NCI-H446 treated with DMSO at 0.1 percent for 48 hours (cell line): Measurements from ENCODE around the gene TSPAN32.
"Not testable (repeated sequence)": the region's sequence is repeated elsewhere in the genome, so short reads cannot be mapped to it uniquely, and the experiment has no call there.

Experiments
- DNase-seq: peaks from one replicate; lab custom pipeline; 2025; lab: John Stamatoyannopoulos, UW

TSPAN32 gene

GRCh38 chr11:2342981-2343380 is 41.2 kb downstream of the TSPAN32 start:
- no peak for DNase-seq

GRCh38 chr11:2343502-2343901 is 41.7 kb downstream of the TSPAN32 start:
- no peak for DNase-seq

GRCh38 chr11:2345050-2345449 is 43.2 kb downstream of the TSPAN32 start:
- DNase-seq = no peak

- DNase-seq = no peak
Observed at GRCh38 chr11:2346014-2346413, 44.2 kb downstream of the TSPAN32 start.

- DNase-seq = no peak
Observed at GRCh38 chr11:2346586-2347307, 44.9 kb downstream of the TSPAN32 start.

GRCh38 chr11:2347308-2347830 is 45.6 kb downstream of the TSPAN32 start:
- DNase-seq = no peak

- DNase-seq = no peak
Observed at GRCh38 chr11:2348986-2349385, 47.2 kb downstream of the TSPAN32 start.

GRCh38 chr11:2351701-2352100 is 49.9 kb downstream of the TSPAN32 start:
- DNase-seq = no peak

GRCh38 chr11:2352420-2352819 is 50.6 kb downstream of the TSPAN32 start:
- DNase-seq = no peak

- no peak for DNase-seq
Observed at GRCh38 chr11:2355000-2355644, 53.3 kb downstream of the TSPAN32 start.

GRCh38 chr11:2357246-2357645 is 55.4 kb downstream of the TSPAN32 start:
- no peak for DNase-seq

GRCh38 chr11:2357651-2358050 is 55.8 kb downstream of the TSPAN32 start:
- DNase-seq = not testable (repeated sequence)

- DNase-seq = no peak
Observed at GRCh38 chr11:2358754-2359442, 57.1 kb downstream of the TSPAN32 start.

- DNase-seq = no peak
Observed at GRCh38 chr11:2359557-2359956, 57.7 kb downstream of the TSPAN32 start.

GRCh38 chr11:2360081-2360642 is 58.3 kb downstream of the TSPAN32 start:
- no peak for DNase-seq

- no peak for DNase-seq
Observed at GRCh38 chr11:2361565-2361964, 59.8 kb downstream of the TSPAN32 start.

- no peak for DNase-seq
Observed at GRCh38 chr11:2362414-2362813, 60.6 kb downstream of the TSPAN32 start.

GRCh38 chr11:2363130-2363529 is 61.3 kb downstream of the TSPAN32 start:
- DNase-seq = no peak

- DNase-seq = no peak
Observed at GRCh38 chr11:2363577-2364370, 62.0 kb downstream of the TSPAN32 start.

GRCh38 chr11:2364386-2364785 is 62.6 kb downstream of the TSPAN32 start:
- not testable (repeated sequence) for DNase-seq

- DNase-seq = no peak
Observed at GRCh38 chr11:2365571-2366210, 63.9 kb downstream of the TSPAN32 start.
